Measurements from ENCODE around the gene TMTC2.

TMTC2 gene

DNA sequence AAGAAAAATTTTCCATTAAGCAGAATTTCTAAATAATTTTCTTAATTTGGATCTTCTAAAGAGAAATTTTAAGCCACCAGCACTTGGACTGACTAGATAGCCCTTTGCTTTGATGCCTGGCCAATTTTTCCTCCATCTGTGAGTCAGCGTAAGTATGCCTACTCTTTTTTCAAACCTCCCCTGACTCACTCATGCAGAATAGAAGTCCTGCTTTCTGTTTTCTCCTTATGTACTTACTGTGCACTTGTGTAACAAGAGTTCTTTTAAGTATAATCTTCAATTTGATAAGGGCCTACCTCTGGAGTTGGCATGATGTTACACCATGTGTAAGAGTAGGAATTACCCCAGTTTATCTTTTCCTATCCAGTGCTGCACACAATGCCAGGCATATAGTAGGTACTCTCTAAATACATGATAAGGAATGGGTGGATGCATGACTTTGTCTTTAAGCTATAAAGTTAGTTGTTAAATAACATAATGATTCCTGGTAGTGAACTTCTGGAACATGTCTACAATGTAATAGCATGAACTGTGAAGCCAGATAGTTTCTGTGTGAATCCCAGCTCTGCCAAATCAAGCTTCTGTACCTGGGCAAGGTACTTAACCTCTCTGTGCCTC, 329.6 kb downstream of the TMTC2 start:
- Mint-ChIP-seq H3K4me1 (ENCODE audit: low read depth) (peaks cover 12% of the 10 kb centered on the region), H3K36me3 (ENCODE audit: low read depth) (peaks cover 38% of the 10 kb centered on the region), H3K4me3 (no peak overlapping the region), H3K27me3 (no peaks in the 10 kb centered on the region), H3K9me3 (peaks cover 6% of the 10 kb centered on the region), H3K27ac (no peak overlapping the region)
- intact Hi-C loops (cut with micrococcal nuclease), result no loop called here

DNA sequence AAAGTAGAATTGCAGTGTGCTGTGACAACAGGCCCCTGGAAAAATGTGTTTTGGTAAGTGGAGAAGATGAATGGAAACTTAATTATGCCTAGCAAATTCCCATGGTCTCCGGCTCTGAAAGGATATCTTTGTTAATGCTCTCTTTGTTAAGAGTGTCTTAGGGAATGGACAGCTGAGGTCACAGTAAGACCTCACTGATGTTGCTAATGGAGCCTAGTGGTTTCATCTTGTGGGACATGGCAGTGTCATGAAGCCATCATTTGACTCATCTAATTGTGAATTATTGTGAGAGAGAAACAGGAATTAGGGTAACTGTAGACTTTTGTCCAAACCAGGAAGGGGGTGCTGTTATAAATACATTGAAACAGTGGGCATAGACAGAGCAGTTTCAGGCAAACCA, 330.3 kb downstream of the TMTC2 start:
- no peaks in the 10 kb centered on the region for H3K9me3 Mint-ChIP-seq

DNA sequence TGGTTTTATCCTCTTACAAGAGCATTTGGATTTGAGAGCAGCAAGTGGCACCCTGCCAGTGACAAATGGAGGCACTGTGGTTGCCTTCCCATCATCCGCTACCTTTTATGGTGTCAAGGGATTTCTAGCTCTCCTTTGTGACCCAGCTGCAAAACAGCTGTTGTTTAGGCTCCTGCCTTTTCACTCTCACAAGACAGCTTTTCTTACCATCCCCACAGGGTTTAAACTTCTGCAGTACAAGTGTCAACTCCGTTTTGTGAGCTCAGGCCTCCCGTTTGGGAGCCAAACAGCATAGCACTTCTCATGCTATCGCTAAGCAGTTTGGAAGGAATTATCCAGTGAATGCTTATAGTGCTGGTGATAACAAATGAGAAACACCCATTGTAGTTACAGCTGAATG, 331.4 kb downstream of the TMTC2 start:
- H3K36me3 Mint-ChIP-seq (ENCODE audit: low read depth), result peaks cover 33% of the 10 kb centered on the region
- intact Hi-C loops (cut with micrococcal nuclease), result no loop called here
- no peaks in the 10 kb centered on the region for H3K9me3 Mint-ChIP-seq
- H3K27ac Mint-ChIP-seq, result no peak overlapping the region
- no peak overlapping the region for H3K4me3 Mint-ChIP-seq
- no peaks in the 10 kb centered on the region for H3K27me3 Mint-ChIP-seq
- H3K4me1 Mint-ChIP-seq (ENCODE audit: low read depth), result peaks cover 12% of the 10 kb centered on the region

More for the DNA sequence above, 330.3 kb downstream of the TMTC2 start:
- Mint-ChIP-seq H3K4me1 (ENCODE audit: low read depth) (peaks cover 12% of the 10 kb centered on the region), H3K4me3 (no peak overlapping the region), H3K27ac (no peak overlapping the region), H3K36me3 (ENCODE audit: low read depth) (peaks cover 33% of the 10 kb centered on the region), H3K27me3 (no peaks in the 10 kb centered on the region)
- intact Hi-C loops (cut with micrococcal nuclease), result no loop called here

DNA sequence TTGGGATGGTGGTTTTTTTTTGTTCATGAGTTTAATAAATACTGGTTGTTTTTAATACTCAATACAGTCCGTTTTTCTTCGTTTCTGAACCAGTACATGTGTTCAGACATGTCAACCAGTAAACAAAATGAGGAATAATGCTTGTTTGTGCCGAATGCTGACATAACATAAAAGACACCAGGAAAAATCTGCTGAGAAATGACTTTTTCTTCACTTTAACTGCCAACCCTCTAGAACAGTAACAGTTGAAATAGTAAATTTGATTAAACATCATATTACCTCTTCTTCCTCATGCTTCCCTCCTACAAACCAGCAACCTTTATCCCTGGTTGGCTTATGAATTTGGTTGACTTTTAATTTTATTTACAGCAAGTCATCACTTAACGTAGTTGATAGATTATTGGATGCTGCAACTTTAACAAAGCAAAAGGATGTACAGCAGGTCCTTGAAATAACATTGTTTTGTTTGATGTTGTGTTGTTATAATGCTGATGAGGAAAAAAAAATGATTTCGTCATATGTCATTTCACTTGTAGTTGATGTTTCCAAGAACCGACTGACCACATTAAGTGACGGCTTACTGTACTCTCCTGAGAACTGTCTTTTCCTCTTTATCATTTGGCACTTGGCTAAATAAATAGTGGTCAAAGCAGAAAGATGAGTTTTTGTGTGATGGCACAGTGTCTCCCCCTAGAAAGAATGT, 340.5 kb downstream of the TMTC2 start:
- Mint-ChIP-seq H3K27me3 (no peaks in the 10 kb centered on the region), H3K36me3 (ENCODE audit: low read depth) (no peaks in the 10 kb centered on the region), H3K4me3 (no peak overlapping the region), H3K4me1 (ENCODE audit: low read depth) (peaks cover 10% of the 10 kb centered on the region), H3K9me3 (no peaks in the 10 kb centered on the region), H3K27ac (peak overlapping the region; percentile 75)
- intact Hi-C loops (cut with micrococcal nuclease), result no loop called here

DNA sequence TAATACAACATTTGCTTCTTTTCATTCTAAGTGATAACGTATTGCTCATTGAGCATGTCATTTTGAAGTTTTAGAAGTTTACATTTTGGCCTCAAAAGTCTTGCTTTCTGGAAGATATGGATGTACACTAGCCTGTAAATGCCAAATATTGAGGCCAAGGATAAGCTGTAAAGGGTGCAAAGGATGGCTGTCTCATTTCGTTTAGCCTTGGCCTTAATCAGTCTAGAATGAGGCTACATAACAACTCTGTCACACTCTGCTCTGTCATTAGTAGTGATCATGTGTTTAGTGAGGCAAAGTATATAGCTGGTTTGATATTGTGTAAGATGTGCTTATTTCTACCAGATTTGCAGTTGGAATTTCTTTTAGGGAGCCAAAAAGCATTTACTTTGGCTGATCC, 344.5 kb downstream of the TMTC2 start:
- Mint-ChIP-seq H3K4me3 (no peak overlapping the region), H3K4me1 (ENCODE audit: low read depth) (peaks cover 12% of the 10 kb centered on the region), H3K27me3 (no peaks in the 10 kb centered on the region), H3K27ac (no peak overlapping the region), H3K9me3 (no peaks in the 10 kb centered on the region), H3K36me3 (ENCODE audit: low read depth) (no peaks in the 10 kb centered on the region)
- intact Hi-C loops (cut with micrococcal nuclease), result no loop called here

DNA sequence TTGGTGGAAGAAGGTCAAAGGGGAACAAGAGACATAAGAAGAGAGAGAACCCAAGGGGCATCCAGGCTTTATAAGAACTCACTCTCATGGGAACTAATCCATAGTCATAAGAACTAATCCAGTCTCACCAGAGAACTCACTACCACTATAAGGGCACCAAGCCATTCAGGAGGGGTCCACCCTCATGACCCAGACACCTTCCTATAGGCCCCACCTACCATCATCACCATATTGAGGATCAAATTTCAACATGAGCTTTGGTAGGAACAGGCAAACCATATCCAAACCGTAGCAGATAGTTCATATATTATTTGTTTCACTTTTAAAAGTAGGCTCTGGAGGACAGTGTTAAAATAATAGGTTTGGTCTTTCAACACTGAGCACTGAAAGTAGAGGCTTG, 350.1 kb downstream of the TMTC2 start:
- no peaks in the 10 kb centered on the region for H3K36me3 Mint-ChIP-seq (ENCODE audit: low read depth)
- intact Hi-C loops (cut with micrococcal nuclease), result no loop called here
- no peaks in the 10 kb centered on the region for H3K27me3 Mint-ChIP-seq
- H3K27ac Mint-ChIP-seq, result peak overlapping the region; percentile 24
- no peak overlapping the region for H3K4me3 Mint-ChIP-seq
- H3K9me3 Mint-ChIP-seq, result no peaks in the 10 kb centered on the region
- H3K4me1 Mint-ChIP-seq (ENCODE audit: low read depth), result peaks cover 16% of the 10 kb centered on the region

DNA sequence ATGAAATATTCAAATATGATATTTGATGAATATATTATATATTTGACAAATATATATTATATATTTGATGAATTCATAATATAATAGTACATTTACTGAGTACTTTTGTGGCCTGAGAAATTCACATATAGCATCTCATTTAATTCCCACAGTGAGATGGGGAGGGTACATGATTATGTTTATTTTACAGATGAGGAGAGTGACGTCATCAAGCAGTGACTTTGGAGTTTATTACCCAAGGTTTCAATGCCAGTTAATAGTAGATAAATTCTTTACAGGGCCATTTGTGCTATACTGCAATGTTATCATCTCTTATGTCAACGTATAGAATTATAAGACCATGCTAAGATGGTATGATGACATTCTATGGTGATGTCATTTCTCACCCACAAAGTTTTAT, 352.7 kb downstream of the TMTC2 start:
- no peaks in the 10 kb centered on the region for H3K27me3 Mint-ChIP-seq
- H3K36me3 Mint-ChIP-seq (ENCODE audit: low read depth), result no peaks in the 10 kb centered on the region
- H3K27ac Mint-ChIP-seq, result no peak overlapping the region
- H3K9me3 Mint-ChIP-seq, result no peaks in the 10 kb centered on the region
- H3K4me1 Mint-ChIP-seq (ENCODE audit: low read depth), result peaks cover 16% of the 10 kb centered on the region
- H3K4me3 Mint-ChIP-seq, result no peak overlapping the region
- intact Hi-C loops (cut with micrococcal nuclease), result no loop called here

DNA sequence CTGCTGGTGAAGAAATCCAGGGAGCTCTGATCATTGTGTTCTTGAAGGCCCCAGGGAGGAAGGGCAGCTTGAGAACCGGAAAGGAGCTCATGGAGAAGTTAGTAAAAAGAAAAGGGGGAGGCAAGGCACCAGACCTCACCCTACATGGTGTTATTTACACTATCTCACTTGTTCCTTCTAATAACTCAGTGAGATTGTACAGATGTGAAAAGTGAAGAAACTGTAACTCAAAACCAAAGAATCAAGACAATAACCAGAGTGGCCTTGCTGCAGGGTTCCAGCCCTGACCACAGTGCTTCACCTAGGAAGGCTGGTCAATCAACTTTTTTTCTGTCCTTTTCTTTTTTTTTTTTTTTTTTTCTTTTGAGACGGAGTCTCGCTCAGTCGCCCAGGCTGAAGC, 353.6 kb downstream of the TMTC2 start:
- H3K4me1 Mint-ChIP-seq (ENCODE audit: low read depth), result peaks cover 16% of the 10 kb centered on the region
- no peak overlapping the region for H3K4me3 Mint-ChIP-seq
- no peaks in the 10 kb centered on the region for H3K36me3 Mint-ChIP-seq (ENCODE audit: low read depth)
- H3K9me3 Mint-ChIP-seq, result no peaks in the 10 kb centered on the region
- intact Hi-C loops (cut with micrococcal nuclease), result no loop called here
- H3K27ac Mint-ChIP-seq, result no peak overlapping the region
- no peaks in the 10 kb centered on the region for H3K27me3 Mint-ChIP-seq

DNA sequence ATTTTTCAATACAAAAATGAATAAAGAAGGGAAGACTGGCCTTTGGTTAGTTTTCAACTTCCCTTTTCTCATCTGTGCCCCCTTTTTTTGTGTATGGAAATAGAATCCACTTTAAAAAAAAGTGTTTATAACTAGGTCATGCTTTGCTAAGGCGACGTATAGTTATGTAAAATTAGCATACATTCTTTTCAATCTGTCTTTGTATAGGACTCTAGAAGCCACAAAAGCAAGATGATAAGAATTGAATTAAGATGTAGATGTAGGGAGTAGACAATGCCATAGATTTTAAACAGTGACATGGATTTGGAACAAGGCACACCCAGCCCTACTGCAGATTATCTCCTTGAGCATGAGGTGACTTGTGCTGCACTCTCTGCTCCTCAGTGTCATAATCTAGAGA, 354.3 kb downstream of the TMTC2 start:
- Mint-ChIP-seq H3K27ac (no peak overlapping the region), H3K9me3 (no peaks in the 10 kb centered on the region), H3K27me3 (no peaks in the 10 kb centered on the region), H3K36me3 (ENCODE audit: low read depth) (no peaks in the 10 kb centered on the region), H3K4me1 (ENCODE audit: low read depth) (peaks cover 16% of the 10 kb centered on the region), H3K4me3 (no peak overlapping the region)
- intact Hi-C loops (cut with micrococcal nuclease), result no loop called here

DNA sequence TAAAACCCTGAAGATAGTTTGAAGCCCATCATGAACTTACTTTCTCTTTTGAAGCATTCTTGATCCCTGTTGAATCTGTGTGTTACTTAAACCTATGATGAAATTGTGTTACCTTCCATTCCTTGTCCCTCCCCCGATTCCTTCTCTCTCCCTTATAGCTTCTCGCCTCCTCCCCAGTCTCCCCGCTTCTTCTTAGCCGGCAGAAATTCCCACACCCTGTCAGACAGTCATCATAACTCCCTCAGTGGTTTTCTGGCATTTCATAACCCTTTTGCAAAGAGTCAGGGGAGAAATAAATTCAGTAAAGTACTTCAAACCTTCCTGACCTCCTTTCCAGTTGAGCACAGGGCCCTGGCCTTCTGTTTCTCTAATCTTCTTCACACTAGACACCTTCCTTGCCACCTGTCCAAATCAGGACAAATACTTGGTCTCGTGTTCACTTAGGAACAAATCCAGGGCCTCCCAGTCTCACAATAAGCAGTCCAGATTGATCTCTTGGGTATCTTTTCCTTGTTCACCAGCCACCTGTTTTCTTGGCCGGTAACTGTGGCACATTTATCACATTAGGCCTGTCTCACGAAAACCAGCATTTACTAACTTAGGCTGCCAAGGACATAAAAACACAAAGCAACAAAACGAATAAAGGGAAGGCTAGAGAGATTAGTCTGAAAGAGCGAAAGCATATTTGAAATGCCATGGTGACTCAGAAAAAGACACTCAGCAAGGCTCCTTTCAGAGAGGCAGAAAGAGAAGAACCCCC, 355.9 kb downstream of the TMTC2 start:
- no peak overlapping the region for H3K4me3 Mint-ChIP-seq
- H3K9me3 Mint-ChIP-seq, result no peaks in the 10 kb centered on the region
- intact Hi-C loops (cut with micrococcal nuclease), result no loop called here
- peaks cover 6% of the 10 kb centered on the region for H3K4me1 Mint-ChIP-seq (ENCODE audit: low read depth)
- no peak overlapping the region for H3K27ac Mint-ChIP-seq
- no peaks in the 10 kb centered on the region for H3K36me3 Mint-ChIP-seq (ENCODE audit: low read depth)
- no peaks in the 10 kb centered on the region for H3K27me3 Mint-ChIP-seq

DNA sequence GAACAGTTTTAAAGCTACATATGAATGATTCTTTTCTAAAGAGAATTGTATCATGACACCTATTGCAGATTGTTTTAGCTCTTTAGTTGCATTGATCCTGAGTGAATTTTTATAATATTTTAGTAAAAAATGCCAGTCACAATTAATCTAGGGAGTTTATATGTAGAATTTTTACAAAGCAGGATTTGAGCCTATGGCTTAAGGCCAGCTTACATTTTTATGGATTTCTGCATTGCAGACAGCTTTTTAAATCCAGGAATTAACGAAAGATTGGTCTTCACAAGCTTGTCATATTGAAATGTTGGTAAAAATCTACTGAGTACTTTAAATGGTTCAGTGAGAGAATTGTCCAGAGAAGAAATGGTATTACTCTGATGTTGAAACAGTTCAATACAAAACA, 358.0 kb downstream of the TMTC2 start:
- no peak overlapping the region for H3K4me3 Mint-ChIP-seq
- H3K36me3 Mint-ChIP-seq (ENCODE audit: low read depth), result no peaks in the 10 kb centered on the region
- intact Hi-C loops (cut with micrococcal nuclease), result no loop called here
- H3K27me3 Mint-ChIP-seq, result no peaks in the 10 kb centered on the region
- H3K27ac Mint-ChIP-seq, result no peak overlapping the region
- peaks cover 6% of the 10 kb centered on the region for H3K4me1 Mint-ChIP-seq (ENCODE audit: low read depth)
- H3K9me3 Mint-ChIP-seq, result peaks cover 7% of the 10 kb centered on the region

DNA sequence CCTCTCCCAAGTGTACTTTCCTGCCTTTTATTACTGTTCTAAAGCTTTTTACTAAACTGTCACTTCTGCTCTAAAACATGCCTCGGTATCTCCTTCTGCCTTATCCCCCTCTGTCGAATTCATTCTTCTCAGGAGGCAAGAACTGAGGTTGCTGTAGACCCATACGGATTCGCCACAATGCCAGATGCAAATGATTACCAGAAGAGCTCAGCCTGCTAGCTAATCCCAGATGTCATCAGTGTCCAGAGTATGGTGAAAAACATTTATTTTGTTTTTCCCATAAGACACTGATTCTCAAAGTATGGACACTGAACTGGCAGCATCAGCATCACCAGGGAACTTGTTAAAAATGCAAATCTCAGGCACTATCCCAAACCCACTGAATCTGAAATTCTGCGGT, 359.3 kb downstream of the TMTC2 start:
- no peak overlapping the region for H3K27ac Mint-ChIP-seq
- no peaks in the 10 kb centered on the region for H3K27me3 Mint-ChIP-seq
- peaks cover under 1% of the 10 kb centered on the region for H3K36me3 Mint-ChIP-seq (ENCODE audit: low read depth)
- H3K4me1 Mint-ChIP-seq (ENCODE audit: low read depth), result no peaks in the 10 kb centered on the region
- H3K9me3 Mint-ChIP-seq, result peaks cover 7% of the 10 kb centered on the region
- intact Hi-C loops (cut with micrococcal nuclease), result no loop called here
- no peak overlapping the region for H3K4me3 Mint-ChIP-seq

DNA sequence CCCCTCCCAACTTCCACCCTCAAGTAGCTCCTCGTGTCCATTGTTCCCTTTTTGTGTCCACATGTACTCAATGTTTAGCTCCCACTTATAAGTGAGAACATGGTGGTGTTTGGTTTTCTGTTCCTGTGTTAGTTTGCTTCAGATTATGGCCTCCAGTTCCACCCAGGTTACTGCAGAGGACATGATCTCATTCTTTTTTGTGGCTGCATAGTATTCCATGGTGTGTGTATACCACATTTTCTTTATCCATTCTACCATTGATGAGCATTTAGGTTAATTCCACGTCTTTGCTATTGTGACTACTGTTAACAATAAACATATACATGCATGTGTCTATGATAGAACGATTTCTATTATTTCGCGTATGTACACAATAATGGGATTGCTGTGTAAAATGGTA, 362.6 kb downstream of the TMTC2 start:
- Mint-ChIP-seq H3K27me3 (no peaks in the 10 kb centered on the region), H3K4me1 (ENCODE audit: low read depth) (no peaks in the 10 kb centered on the region), H3K27ac (no peak overlapping the region), H3K9me3 (peaks cover 7% of the 10 kb centered on the region), H3K4me3 (no peak overlapping the region), H3K36me3 (ENCODE audit: low read depth) (peaks cover 7% of the 10 kb centered on the region)
- intact Hi-C loops (cut with micrococcal nuclease), result no loop called here

DNA sequence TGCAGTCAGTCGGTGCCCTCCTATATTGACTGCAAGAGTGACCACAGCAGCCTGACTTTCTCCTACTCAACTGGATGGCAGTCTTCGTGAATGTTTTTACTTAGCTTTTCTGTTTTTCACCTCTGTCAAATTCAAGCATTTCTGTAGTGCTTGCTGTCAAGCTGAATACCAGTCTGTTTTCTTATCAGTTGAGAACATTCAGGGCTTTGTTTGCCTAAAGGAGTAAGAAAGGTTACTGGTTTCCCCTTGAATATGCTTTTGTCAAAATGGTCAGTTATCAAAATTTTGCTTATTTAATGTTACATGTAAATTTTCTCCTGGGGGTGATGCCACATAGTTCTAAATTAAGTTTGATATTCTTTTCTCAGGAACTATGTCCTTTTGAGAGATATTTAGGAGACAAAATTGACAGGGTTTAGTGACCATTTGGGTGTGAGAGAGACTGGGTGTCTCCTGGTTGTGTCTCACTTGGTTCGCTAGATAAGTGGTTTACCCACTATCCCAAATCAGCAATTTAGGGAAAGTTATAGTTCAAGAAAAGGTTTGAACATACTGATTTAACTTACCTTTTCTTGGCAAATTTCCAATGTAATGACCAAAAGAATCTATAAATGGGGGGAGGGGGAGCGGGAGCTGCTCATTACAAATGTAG, 366.3 kb downstream of the TMTC2 start:
- intact Hi-C loops (cut with micrococcal nuclease), result no loop called here
- no peaks in the 10 kb centered on the region for H3K4me1 Mint-ChIP-seq (ENCODE audit: low read depth)
- H3K27ac Mint-ChIP-seq, result no peak overlapping the region
- peaks cover 7% of the 10 kb centered on the region for H3K9me3 Mint-ChIP-seq
- H3K36me3 Mint-ChIP-seq (ENCODE audit: low read depth), result peaks cover 14% of the 10 kb centered on the region
- H3K27me3 Mint-ChIP-seq, result no peaks in the 10 kb centered on the region
- H3K4me3 Mint-ChIP-seq, result no peak overlapping the region

All from dendritic cell treated with granulocyte-macrophage colony-stimulating factor and Interleukin-4, amounts not matched to agents 40 ng/mL and 50 ng/mL, for 4 days (primary cell).